Fibroblast of the conjunctiva (primary cell): Measurements from ENCODE around the gene EPB41L3.
"Not testable (repeated sequence)": the region's sequence is repeated elsewhere in the genome, so short reads cannot be mapped to it uniquely, and the experiment has no call there.

Experiments
- DNase-seq: peaks from one replicate; pipeline ENCODE4 v3.0.0-alpha.2; 2010; ENCODE audit warnings: low read depth

EPB41L3 gene

GRCh38 chr18:5496305-5496704 lies 47.5 kb downstream of the EPB41L3 start:
- DNase-seq, result no peak

- no peak for DNase-seq
These were observed 52.9 kb downstream of the EPB41L3 start for GRCh38 chr18:5490753-5491480.

- DNase-seq, result no peak
These were observed 55.0 kb downstream of the EPB41L3 start for GRCh38 chr18:5488844-5489243.

GRCh38 chr18:5488044-5488443 lies 55.8 kb downstream of the EPB41L3 start:
- not testable (repeated sequence) for DNase-seq

- DNase-seq, result no peak
These were observed 59.3 kb downstream of the EPB41L3 start for GRCh38 chr18:5484526-5484925.

- DNase-seq, result no peak
These were observed 62.2 kb downstream of the EPB41L3 start for GRCh38 chr18:5481621-5482020.

- DNase-seq, result no peak
These were observed 65.5 kb downstream of the EPB41L3 start for GRCh38 chr18:5478261-5478660.

GRCh38 chr18:5476961-5477800 lies 66.6 kb downstream of the EPB41L3 start:
- no peak for DNase-seq

- no peak for DNase-seq
These were observed 68.5 kb downstream of the EPB41L3 start for GRCh38 chr18:5475267-5475666.

- DNase-seq, result no peak
These were observed 74.5 kb downstream of the EPB41L3 start for GRCh38 chr18:5469340-5469739.

GRCh38 chr18:5468394-5468793 lies 75.4 kb downstream of the EPB41L3 start:
- no peak for DNase-seq

- no peak for DNase-seq
These were observed 76.1 kb downstream of the EPB41L3 start for GRCh38 chr18:5467671-5468070.

- no peak for DNase-seq
These were observed 77.5 kb downstream of the EPB41L3 start for GRCh38 chr18:5466256-5466655.

- DNase-seq, result no peak
These were observed 79.5 kb downstream of the EPB41L3 start for GRCh38 chr18:5464251-5464650.

- no peak for DNase-seq
These were observed 80.0 kb downstream of the EPB41L3 start for GRCh38 chr18:5463831-5464230.

- DNase-seq, result peak; percentile 87
These were observed 80.4 kb downstream of the EPB41L3 start for GRCh38 chr18:5463390-5463789.

- no peak for DNase-seq
These were observed 81.6 kb downstream of the EPB41L3 start for GRCh38 chr18:5462227-5462626.

- no peak for DNase-seq
These were observed 82.8 kb downstream of the EPB41L3 start for GRCh38 chr18:5461041-5461440.

GRCh38 chr18:5457462-5457957 lies 86.3 kb downstream of the EPB41L3 start:
- DNase-seq, result no peak

- peak; percentile 31 for DNase-seq
These were observed 87.0 kb downstream of the EPB41L3 start for GRCh38 chr18:5456577-5457461.

- no peak for DNase-seq
These were observed 88.1 kb downstream of the EPB41L3 start for GRCh38 chr18:5455674-5456073.

- no peak for DNase-seq
These were observed 90.8 kb downstream of the EPB41L3 start for GRCh38 chr18:5452943-5453443.
